Peyer's patch (tissue), 4 donors: ENCODE data around the gene MACROD2. TPM values are rescaled to one million over a fixed set of nuclear protein-coding genes. Genes with fewer than 3 reads are reported as not detected.

Experiments
- DNase-seq, 3 donors: peaks; one replicate each; pipeline ENCODE4 v3.0.0-alpha.2; 2017 to 2019
- H3K27ac ChIP-seq, 4 donors: fragments of 200-600 bp; sonication (generic); one replicate each; pipeline ENCODE4 v1.5.1; 2016 to 2019
- H3K27me3 ChIP-seq, 2 donors: fragments of 200-600 bp; sonication (generic); one replicate each; pipeline ENCODE4 v1.5.1; 2019
- H3K36me3 ChIP-seq, 3 donors: fragments of 200-600 bp; sonication (generic); one replicate each; pipeline ENCODE4 v1.5.1; 2016 to 2019
- H3K4me1 ChIP-seq, 4 donors: fragments of 200-600 bp; sonication (generic); one replicate each; pipeline ENCODE4 v1.5.1; 2016 to 2019
- H3K4me3 ChIP-seq, 4 donors: fragments of 200-600 bp; sonication (generic); 1 replicate in 3 of 4; 2 replicates in 1 of 4; pipeline ENCODE4 v1.5.1; 2016 to 2019; ENCODE audit warnings: mild to moderate bottlenecking in 1 of 4
- H3K9me3 ChIP-seq, 4 donors: fragments of 200-600 bp; sonication (generic); one replicate each; pipeline ENCODE4 v1.5.1; 2016 to 2019; ENCODE audit warnings: mild to moderate bottlenecking in 1 of 4
- CTCF ChIP-seq, 6 experiments: fragments of 450-650 bp in 4 of 6; fragments of 200-600 bp in 2 of 6; sonication (generic) in 1 of 6; IDR thresholded peaks; one replicate each; pipeline ENCODE4 v1.5.1; 2017 to 2019; ENCODE audit warnings: antibody characterized with exemption in 6 of 6, mild to moderate bottlenecking in 3 of 6, moderate library complexity in 1 of 6
- POLR2A ChIP-seq, 2 donors: fragments of 450-650 bp; IDR thresholded peaks; one replicate each; pipeline ENCODE4 v1.5.1; 2017; ENCODE audit warnings: antibody characterized with exemption in 2 of 2, mild to moderate bottlenecking in 2 of 2, moderate library complexity in 2 of 2
- total RNA-seq, 4 donors: library from RNA; depleted of rRNA; stranded (reverse); fragments of >200 nt; gene quantifications; one replicate each; pipeline ENCODE4 v1.1.0, GENCODE V29; 2016

MACROD2 gene
- total RNA-seq, 4 donors from 2014 or later, result 2.5 to 10.7 (median 6.5) TPM

DNA sequence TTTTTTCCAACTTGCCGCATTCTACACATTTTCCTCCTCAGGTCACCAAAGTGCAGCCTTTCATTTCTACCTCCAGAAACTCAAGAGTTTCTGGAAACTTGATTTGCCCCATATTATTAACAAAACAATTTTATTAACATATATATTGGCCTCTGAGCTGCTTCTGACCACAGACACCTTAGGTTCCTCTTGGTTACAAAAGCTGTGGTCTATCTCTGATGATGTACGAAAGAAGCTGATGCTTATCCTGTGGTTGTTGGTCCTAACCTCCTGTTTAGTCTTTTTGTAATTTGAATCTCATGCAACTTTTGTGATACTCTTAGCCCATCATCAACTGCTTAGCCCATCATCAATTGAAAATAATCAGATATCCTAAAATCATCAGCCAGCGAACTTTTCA, 1842.2 kb downstream of the MACROD2 start:
- TF ChIP-seq CTCF (IDR thresholded peaks at IDR 0.05) (no peak), POLR2A (IDR thresholded peaks at IDR 0.05) (no peak)
- DNase-seq, result no peak
- H3K36me3 ChIP-seq, result no peaks in the 10 kb centered on the region
- H3K27ac ChIP-seq, result no peak overlapping the region
- H3K4me3 ChIP-seq, result no peak overlapping the region
- H3K27me3 ChIP-seq, result no peaks in the 10 kb centered on the region
- no peaks in the 10 kb centered on the region for H3K4me1 ChIP-seq
- H3K9me3 ChIP-seq, result no peaks in the 10 kb centered on the region

DNA sequence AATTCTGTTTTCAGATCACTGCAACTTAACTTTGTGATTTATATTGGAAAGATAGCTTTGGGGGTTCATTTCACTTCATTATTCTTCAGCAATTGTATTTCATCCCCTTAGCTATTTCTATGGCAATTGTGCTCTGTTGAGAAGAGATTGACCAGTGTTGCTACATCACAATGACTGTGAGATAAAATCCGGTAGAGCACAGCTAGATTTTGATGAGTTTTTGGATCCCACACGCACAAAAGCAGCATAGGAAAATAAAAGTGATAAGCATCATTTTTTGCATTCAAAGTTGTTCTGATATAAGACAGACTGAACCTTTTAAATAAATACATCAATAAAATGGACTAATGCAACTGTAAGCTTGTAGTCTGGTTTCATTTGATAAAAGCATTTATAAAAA, 1843.2 kb downstream of the MACROD2 start:
- TF ChIP-seq CTCF (IDR thresholded peaks at IDR 0.05) (no peak), POLR2A (IDR thresholded peaks at IDR 0.05) (no peak)
- Histone ChIP-seq H3K9me3 (no peaks in the 10 kb centered on the region), H3K36me3 (no peaks in the 10 kb centered on the region), H3K27me3 (no peaks in the 10 kb centered on the region), H3K4me3 (no peak overlapping the region), H3K4me1 (no peaks in the 10 kb centered on the region), H3K27ac (no peak overlapping the region)
- no peak for DNase-seq

GRCh38 chr20:15840636-15841301, 1845.5 kb downstream of the MACROD2 start:
- no peaks in the 10 kb centered on the region for H3K9me3 ChIP-seq
- H3K36me3 ChIP-seq, result no peaks in the 10 kb centered on the region
- DNase-seq, result no peak
- no peak overlapping the region for H3K27ac ChIP-seq
- no peak for TF ChIP-seq POLR2A (IDR thresholded peaks at IDR 0.05)
- no peak for TF ChIP-seq CTCF (IDR thresholded peaks at IDR 0.05)
- H3K27me3 ChIP-seq, result no peaks in the 10 kb centered on the region
- H3K4me3 ChIP-seq, result no peak overlapping the region
- no peaks in the 10 kb centered on the region for H3K4me1 ChIP-seq

- no peak for DNase-seq
- Histone ChIP-seq H3K27me3 (no peaks in the 10 kb centered on the region), H3K36me3 (no peaks in the 10 kb centered on the region), H3K9me3 (no peaks in the 10 kb centered on the region), H3K4me1 (no peaks in the 10 kb centered on the region), H3K27ac (no peak overlapping the region), H3K4me3 (no peak overlapping the region)
- TF ChIP-seq CTCF (IDR thresholded peaks at IDR 0.05) (no peak), POLR2A (IDR thresholded peaks at IDR 0.05) (no peak)
Observed at GRCh38 chr20:15842872-15843271, 1847.6 kb downstream of the MACROD2 start.

- H3K4me1 ChIP-seq, result no peaks in the 10 kb centered on the region
- no peaks in the 10 kb centered on the region for H3K9me3 ChIP-seq
- H3K27ac ChIP-seq, result no peak overlapping the region
- no peak for DNase-seq
- no peaks in the 10 kb centered on the region for H3K36me3 ChIP-seq
- no peak overlapping the region for H3K4me3 ChIP-seq
- H3K27me3 ChIP-seq, result no peaks in the 10 kb centered on the region
- TF ChIP-seq CTCF (IDR thresholded peaks at IDR 0.05), result no peak
- TF ChIP-seq POLR2A (IDR thresholded peaks at IDR 0.05), result no peak
Observed at GRCh38 chr20:15843777-15844176, 1848.5 kb downstream of the MACROD2 start.
